ENCODE results near the gene PADI3.

GRCh38 chr1:17232759-17233661, 15.9 kb upstream of the PADI3 start:
- TF ChIP-seq JUNB (IDR thresholded peaks at IDR 0.05; ENCODE audit: unreplicated experiment), result no peak
- TF ChIP-seq, protein P1, sequence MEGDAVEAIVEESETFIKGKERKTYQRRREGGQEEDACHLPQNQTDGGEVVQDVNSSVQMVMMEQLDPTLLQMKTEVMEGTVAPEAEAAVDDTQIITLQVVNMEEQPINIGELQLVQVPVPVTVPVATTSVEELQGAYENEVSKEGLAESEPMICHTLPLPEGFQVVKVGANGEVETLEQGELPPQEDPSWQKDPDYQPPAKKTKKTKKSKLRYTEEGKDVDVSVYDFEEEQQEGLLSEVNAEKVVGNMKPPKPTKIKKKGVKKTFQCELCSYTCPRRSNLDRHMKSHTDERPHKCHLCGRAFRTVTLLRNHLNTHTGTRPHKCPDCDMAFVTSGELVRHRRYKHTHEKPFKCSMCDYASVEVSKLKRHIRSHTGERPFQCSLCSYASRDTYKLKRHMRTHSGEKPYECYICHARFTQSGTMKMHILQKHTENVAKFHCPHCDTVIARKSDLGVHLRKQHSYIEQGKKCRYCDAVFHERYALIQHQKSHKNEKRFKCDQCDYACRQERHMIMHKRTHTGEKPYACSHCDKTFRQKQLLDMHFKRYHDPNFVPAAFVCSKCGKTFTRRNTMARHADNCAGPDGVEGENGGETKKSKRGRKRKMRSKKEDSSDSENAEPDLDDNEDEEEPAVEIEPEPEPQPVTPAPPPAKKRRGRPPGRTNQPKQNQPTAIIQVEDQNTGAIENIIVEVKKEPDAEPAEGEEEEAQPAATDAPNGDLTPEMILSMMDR (conservative IDR thresholded peaks at IDR 0.05; ENCODE audit: low read depth in 2 of 2), result no peak
- no peak for TF ChIP-seq EZH2 (IDR thresholded peaks at IDR 0.05; ENCODE audit: low read depth, unreplicated experiment)
- no peak for TF ChIP-seq POLR2AphosphoS5 (IDR thresholded peaks at IDR 0.05; ENCODE audit: low read depth)
- no peak for TF ChIP-seq ZNF114 (CRISPR knock-in tag; IDR thresholded peaks at IDR 0.05)
- TF ChIP-seq, protein P2, sequence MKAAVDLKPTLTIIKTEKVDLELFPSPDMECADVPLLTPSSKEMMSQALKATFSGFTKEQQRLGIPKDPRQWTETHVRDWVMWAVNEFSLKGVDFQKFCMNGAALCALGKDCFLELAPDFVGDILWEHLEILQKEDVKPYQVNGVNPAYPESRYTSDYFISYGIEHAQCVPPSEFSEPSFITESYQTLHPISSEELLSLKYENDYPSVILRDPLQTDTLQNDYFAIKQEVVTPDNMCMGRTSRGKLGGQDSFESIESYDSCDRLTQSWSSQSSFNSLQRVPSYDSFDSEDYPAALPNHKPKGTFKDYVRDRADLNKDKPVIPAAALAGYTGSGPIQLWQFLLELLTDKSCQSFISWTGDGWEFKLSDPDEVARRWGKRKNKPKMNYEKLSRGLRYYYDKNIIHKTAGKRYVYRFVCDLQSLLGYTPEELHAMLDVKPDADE (IDR thresholded peaks at IDR 0.05), result no peak
- no peak for TF ChIP-seq REST (IDR thresholded peaks at IDR 0.05; ENCODE audit: unreplicated experiment)
- TF ChIP-seq STAT1 (IDR thresholded peaks at IDR 0.05; ENCODE audit: unreplicated experiment), result no peak
- TF ChIP-seq CREB1 (CRISPR knock-in tag; IDR thresholded peaks at IDR 0.05; ENCODE audit: low read depth), result no peak
- TF ChIP-seq EZH2phosphoT487 (IDR thresholded peaks at IDR 0.05; ENCODE audit: unreplicated experiment), result no peak
- no peak for TF ChIP-seq ZNF331 (CRISPR knock-in tag; IDR thresholded peaks at IDR 0.05; ENCODE audit: low read depth)
- no peak for TF ChIP-seq NANOG (IDR thresholded peaks at IDR 0.05; ENCODE audit: borderline replicate concordance)
- no peak for TF ChIP-seq ZNF462 (CRISPR knock-in tag; IDR thresholded peaks at IDR 0.05)

All from GM23338 (cell line).